IMR-90 (cell line): ENCODE measurements around the gene TPX2. TPM values are rescaled to one million over a fixed set of nuclear protein-coding genes. Genes with fewer than 3 reads are reported as not detected.

Experiments
- ATAC-seq: fragments of 200-7000 bp; cut with Tn5 transposase; 2 replicates; pipeline ENCODE4 v1.9.1; 2020; ENCODE audit warnings: low read depth, mild to moderate bottlenecking, moderate library complexity
- BruUV-seq: library from RNA; stranded (reverse); fragments of 400-500 nt; replicated peaks from 2 replicates; lab custom pipeline; 2021; lab: Mats Ljungman, UMichigan
- CTCF ChIA-PET: fragments of 300-600 bp; formaldehyde crosslinking; extraction: SDS; loops from one replicate; lab custom pipeline; 2021; ENCODE audit warnings: antibody characterized with exemption; lab: Yijun Ruan, JAX
- POLR2A ChIA-PET: fragments of 300-600 bp; sonication (Branson Sonifier 250); formaldehyde crosslinking; loops from one replicate; lab custom pipeline; 2022; ENCODE audit warnings: antibody characterized with exemption; ENCODE audit not compliant: unreplicated experiment; lab: Charles Lee
- DNase-seq: peaks from one replicate; pipeline ENCODE4 v3.0.0; 2013
- H2AFZ ChIP-seq: replicated peaks from 2 replicates; pipeline ENCODE3; 2013; ENCODE audit warnings: low read length, mild to moderate bottlenecking; ENCODE audit not compliant: poor library complexity
- H2AK5ac ChIP-seq: 2 replicates; pipeline ENCODE4 v1.6.1; 2013; ENCODE audit warnings: low read depth, low read length, inconsistent platforms
- H2AK9ac ChIP-seq: replicated peaks from 2 replicates; pipeline ENCODE3; 2013; ENCODE audit warnings: mild to moderate bottlenecking, low read depth, low read length, moderate library complexity; ENCODE audit not compliant: poor library complexity
- H2BK120ac ChIP-seq: 2 replicates; pipeline ENCODE4 v1.6.1; 2013; ENCODE audit warnings: low read depth, low read length, inconsistent platforms
- H2BK15ac ChIP-seq: 3 replicates; pipeline ENCODE4 v1.6.1; 2013; ENCODE audit warnings: low read depth, low read length, inconsistent platforms
- H2BK20ac ChIP-seq: 2 replicates; pipeline ENCODE4 v1.6.1; 2013; ENCODE audit warnings: low read depth, mild to moderate bottlenecking, inconsistent platforms, low read length, moderate library complexity
- H2BK5ac ChIP-seq: 2 replicates; pipeline ENCODE4 v1.6.1; 2013; ENCODE audit warnings: mild to moderate bottlenecking, low read depth, low read length, inconsistent platforms; ENCODE audit not compliant: poor library complexity, severe bottlenecking
- H3K14ac ChIP-seq: replicated peaks from 2 replicates; pipeline ENCODE4 v1.6.1; 2013; ENCODE audit warnings: low read depth, low read length, inconsistent platforms
- H3K18ac ChIP-seq: 2 replicates; pipeline ENCODE4 v1.6.1; 2013; ENCODE audit warnings: low read depth, low read length, control low read depth
- H3K23ac ChIP-seq: 2 replicates; pipeline ENCODE4 v1.6.1; 2013; ENCODE audit warnings: low read depth, low read length, inconsistent platforms
- H3K27ac ChIP-seq: 2 replicates; pipeline ENCODE4 v1.5.1; 2013; ENCODE audit warnings: mild to moderate bottlenecking, control low read depth, low read length; ENCODE audit not compliant: insufficient read depth
- H3K27me3 ChIP-seq: 2 replicates; pipeline ENCODE4 v1.6.1; 2013; ENCODE audit warnings: low read length; ENCODE audit not compliant: control insufficient read depth, insufficient read depth
- H3K36me3 ChIP-seq: 2 replicates; pipeline ENCODE4 v1.6.1; 2013; ENCODE audit warnings: low read length, mixed read lengths; ENCODE audit not compliant: control insufficient read depth, insufficient read depth
- H3K4ac ChIP-seq: 2 replicates; pipeline ENCODE4 v1.6.1; 2013; ENCODE audit warnings: low read depth, low read length, inconsistent platforms
- H3K4me1 ChIP-seq: 2 replicates; pipeline ENCODE4 v1.6.1; 2013; ENCODE audit warnings: low read length, mixed read lengths; ENCODE audit not compliant: control insufficient read depth, insufficient read depth
- H3K4me2 ChIP-seq: 2 replicates; pipeline ENCODE4 v1.6.1; 2013; ENCODE audit warnings: low read depth, mild to moderate bottlenecking, control low read depth, low read length, moderate library complexity
- H3K4me3 ChIP-seq: 2 replicates; pipeline ENCODE4 v1.5.1; 2013; ENCODE audit warnings: low read depth, mild to moderate bottlenecking, control low read depth, low read length, moderate library complexity; ENCODE audit not compliant: insufficient read depth
- H3K56ac ChIP-seq: 2 replicates; pipeline ENCODE4 v1.6.1; 2013; ENCODE audit warnings: low read length, inconsistent platforms; ENCODE audit not compliant: insufficient read depth; ENCODE audit errors: extremely low read depth
- H3K79me1 ChIP-seq, 2 experiments: 2 replicates each; pipeline ENCODE4 v1.6.1; 2013; ENCODE audit warnings: low read length in 2 of 2, inconsistent platforms in 1 of 2, low read depth in 1 of 2
- H3K9ac ChIP-seq: 2 replicates; pipeline ENCODE4 v1.6.1; 2013; ENCODE audit warnings: low read depth, low read length, control low read depth
- H3K9me1 ChIP-seq: 2 replicates; pipeline ENCODE4 v1.6.1; 2013; ENCODE audit warnings: low read length, inconsistent platforms; ENCODE audit not compliant: insufficient read depth
- H3K9me3 ChIP-seq: 2 replicates; pipeline ENCODE4 v1.6.1; 2013; ENCODE audit warnings: low read length; ENCODE audit not compliant: control insufficient read depth, insufficient read depth
- H4K20me1 ChIP-seq: 2 replicates; pipeline ENCODE4 v1.6.1; 2013; ENCODE audit warnings: low read length, inconsistent platforms; ENCODE audit not compliant: insufficient read depth
- H4K5ac ChIP-seq: 2 replicates; pipeline ENCODE4 v1.6.1; 2013; ENCODE audit warnings: mild to moderate bottlenecking, low read depth, low read length, control low read depth
- H4K8ac ChIP-seq, 2 experiments: 2 replicates each; pipeline ENCODE4 v1.6.1; 2013; ENCODE audit warnings: low read depth in 2 of 2, low read length in 2 of 2, control low read depth in 1 of 2, inconsistent platforms in 1 of 2
- H4K91ac ChIP-seq: 2 replicates; pipeline ENCODE4 v1.6.1; 2013; ENCODE audit warnings: low read depth, low read length, inconsistent platforms; ENCODE audit not compliant: insufficient read depth
- CEBPB ChIP-seq: IDR thresholded peaks from 2 replicates; pipeline ENCODE4 v1.6.1; 2012; ENCODE audit warnings: low read depth, low read length, improper control_type of control experiment
- CHD1 ChIP-seq: IDR thresholded peaks from 2 replicates; pipeline ENCODE4 v1.6.1; 2012; ENCODE audit warnings: low read depth, low read length, improper control_type of control experiment
- CTCF ChIP-seq: conservative IDR thresholded peaks from 2 replicates; pipeline ENCODE4 v1.5.1; 2012; ENCODE audit warnings: mild to moderate bottlenecking, low read depth, low read length, improper control_type of control experiment
- FOS ChIP-seq: fragments of 150-350 bp; IDR thresholded peaks from 2 replicates; pipeline ENCODE4 v1.6.1; 2016; ENCODE audit warnings: low read depth, low read length
- MAZ ChIP-seq: IDR thresholded peaks from 2 replicates; pipeline ENCODE4 v1.6.1; 2012; ENCODE audit warnings: low read depth, mild to moderate bottlenecking, low read length, improper control_type of control experiment, moderate library complexity, borderline replicate concordance
- POLR2A ChIP-seq: IDR thresholded peaks from 2 replicates; pipeline ENCODE4 v1.6.1; 2012; ENCODE audit warnings: mild to moderate bottlenecking, low read depth, low read length
- RAD21 ChIP-seq: IDR thresholded peaks from 2 replicates; pipeline ENCODE4 v1.6.1; 2012; ENCODE audit warnings: low read length, improper control_type of control experiment
- USF2 ChIP-seq: fragments of 150-350 bp; IDR thresholded peaks from 2 replicates; pipeline ENCODE4 v1.6.1; 2017; ENCODE audit warnings: mild to moderate bottlenecking, antibody characterized with exemption, low read length, low read depth
- WGBS, 2 experiments: methylation state at CpG; one replicate each; pipeline versions ENCODE4 v1.1.5 to v1.1.7; 2013; ENCODE audit warnings: missing lambda C conversion rate in 2 of 2; ENCODE audit not compliant: insufficient read length in 1 of 2; ENCODE audit errors: extremely low coverage in 2 of 2; 5-methylcytosine and 5-hydroxymethylcytosine counted together
- dilution Hi-C: fragments of 300-500 bp; cut with HindIII; formaldehyde crosslinking; loops from one replicate; pipeline ENCODE4 v1.14.3; 2018; ENCODE audit warnings: low sequenced_read_pairs; ENCODE audit not compliant: unreplicated experiment
- in situ Hi-C: fragments of 300-500 bp; cut with MboI; formaldehyde crosslinking; loops from 3 replicates; pipeline ENCODE4 v1.14.3; 2019; ENCODE audit warnings: low sequenced_read_pairs, inconsistent platforms, mixed read lengths
- intact Hi-C: fragments of 100-400 bp; cut with micrococcal nuclease; formaldehyde crosslinking; loops from 2 replicates; pipeline ENCODE4 v1.10.0; 2022
- polyA plus RNA-seq, 3 experiments: library from polyadenylated mRNA; depleted of rRNA; stranded (reverse); fragments of >200 nt; gene quantifications; 2 replicates each; pipeline ENCODE4 v1.2.3, GENCODE V29; 2012; ENCODE audit warnings: low replicate concordance in 1 of 3
- total RNA-seq: library from RNA; depleted of rRNA; stranded (reverse); fragments of >200 nt; gene quantifications from 2 replicates; pipeline ENCODE4 v1.2.3, GENCODE V29; 2012

The TPX2 gene
- total and polyA plus RNA-seq, 2 of the 4 experiments (the other 2 are of a cell fraction) = 28.5 to 72.2 TPM

- Histone ChIP-seq H3K14ac (no peak overlapping the region), H2BK20ac (peak overlapping the region; percentile 44; the same call in 1 of the 2 replicates)
Observed at GRCh38 chr20:31770243-31770642, 31.2 kb downstream of the TPX2 start.

More at GRCh38 chr20:31770243-31770642, 31.2 kb downstream of the TPX2 start:
- in situ Hi-C loops = no loop called here
- no peak overlapping the region for H2BK120ac ChIP-seq
- H4K91ac ChIP-seq = no peak overlapping the region
- no peaks in the 10 kb centered on the region for H4K20me1 ChIP-seq
- no CpG with 5 or more reads among the region's 1 CpG for WGBS, 2 experiments
- H3K27me3 ChIP-seq = no peaks in the 10 kb centered on the region
- no peaks in the 10 kb centered on the region for H3K4me1 ChIP-seq
- no peak overlapping the region for H2AK9ac ChIP-seq
- no peak overlapping the region for H2AFZ ChIP-seq
- H3K79me1 ChIP-seq = peaks cover 47 to 61% of the 10 kb centered on the region in 2 experiments
- H3K56ac ChIP-seq = no peak overlapping the region
- no peak overlapping the region for H3K27ac ChIP-seq
- H2AK5ac ChIP-seq = no peak overlapping the region
- no peak overlapping the region; the same call in 1 of the 2 replicates for H3K23ac ChIP-seq
- peak overlapping the region; percentile 86 for H3K18ac ChIP-seq
- H3K36me3 ChIP-seq = peaks cover 1% of the 10 kb centered on the region; the same call in 1 of the 2 replicates
- H3K9me1 ChIP-seq = no peaks in the 10 kb centered on the region
- no peak for DNase-seq
- BruUV-seq = no TSS peak
- dilution Hi-C loops = no loop called here
- no peak overlapping the region for H3K9ac ChIP-seq
- H3K4ac ChIP-seq = no peak overlapping the region
- ATAC-seq = no peak
- ChIA-PET CTCF (no interaction called here), POLR2A (interaction anchor here (0.5 kb wide), 1 partner anchor 766 kb away, joined by 6 read pairs; no protein-coding TSS in a partner anchor)
- H2BK5ac ChIP-seq = peak overlapping the region; percentile 43
- H3K4me2 ChIP-seq = peak overlapping the region; percentile 87
- H3K4me3 ChIP-seq = no peak overlapping the region
- peaks cover 4% of the 10 kb centered on the region for H3K9me3 ChIP-seq
- peak overlapping the region in 1 of 2 experiments; percentile 66; a peak in 2 of 4 replicates for H4K8ac ChIP-seq
- H4K5ac ChIP-seq = peak overlapping the region; percentile 80; the same call in 1 of the 2 replicates
- TF ChIP-seq USF2 (no peak), MAZ (no peak), RAD21 (no peak), CEBPB (no peak), FOS (no peak), CHD1 (no peak), CTCF (no peak), POLR2A (no peak)
- no peak overlapping the region for H2BK15ac ChIP-seq
- intact Hi-C loops = no loop called here
